ENCODE measurements around the gene CPM.
"Not testable (repeated sequence)": the region's sequence is repeated elsewhere in the genome, so short reads cannot be mapped to it uniquely, and the experiment has no call there.

Gene CPM

GRCh38 chr12:68824597-68825250 lies 108.2 kb downstream of the CPM start:
- no peak for DNase-seq

- no peak for DNase-seq
Observed at GRCh38 chr12:68824131-68824530, 108.8 kb downstream of the CPM start.

- DNase-seq = no peak
Observed at GRCh38 chr12:68823696-68824095, 109.3 kb downstream of the CPM start.

GRCh38 chr12:68821357-68822188 lies 111.4 kb downstream of the CPM start:
- DNase-seq = no peak

GRCh38 chr12:68819481-68819880 lies 113.5 kb downstream of the CPM start:
- not testable (repeated sequence) for DNase-seq

GRCh38 chr12:68815928-68816800 lies 116.8 kb downstream of the CPM start:
- no peak for DNase-seq

GRCh38 chr12:68815232-68815927 lies 117.6 kb downstream of the CPM start:
- DNase-seq = no peak

- DNase-seq = no peak
Observed at GRCh38 chr12:68814490-68815231, 118.3 kb downstream of the CPM start.

- DNase-seq = no peak
Observed at GRCh38 chr12:68813242-68813593, 119.8 kb downstream of the CPM start.

- DNase-seq = no peak
Observed at GRCh38 chr12:68812553-68813241, 120.3 kb downstream of the CPM start.

GRCh38 chr12:68811573-68811972 lies 121.4 kb downstream of the CPM start:
- not testable (repeated sequence) for DNase-seq

- not testable (repeated sequence) for DNase-seq
Observed at GRCh38 chr12:68810027-68810389, 123.0 kb downstream of the CPM start.

GRCh38 chr12:68809190-68810026 lies 123.6 kb downstream of the CPM start:
- no peak for DNase-seq

- DNase-seq = peak in 12 of 14 donors; percentile 36 to 79 (median 60)
Observed at GRCh38 chr12:68808388-68809189, 124.4 kb downstream of the CPM start.

- peak; percentile 36 to 96 (median 86) for DNase-seq
Observed at GRCh38 chr12:68807576-68808387, 125.2 kb downstream of the CPM start, which contains the start of gene MDM2. Gene MDM2 (plus strand): TSS chr12:68808177. CDS start chr12:68808478, 301 bp downstream.

GRCh38 chr12:68807274-68807575 lies 125.7 kb downstream of the CPM start:
- DNase-seq = not testable (repeated sequence)

- DNase-seq = no peak
Observed at GRCh38 chr12:68806488-68807237, 126.3 kb downstream of the CPM start.
